AG04450 (cell line): Measurements from ENCODE around the gene INSL6. TPM values are rescaled to one million over a fixed set of nuclear protein-coding genes. Genes with fewer than 3 reads are reported as not detected.
"Not testable (repeated sequence)": the region's sequence is repeated elsewhere in the genome, so short reads cannot be mapped to it uniquely, and the experiment has no call there.

Source experiments
- CTCF ChIA-PET: fragments of 300-600, 350-600 bp; formaldehyde crosslinking; extraction: SDS; loops from one replicate; lab custom pipeline; 2022; ENCODE audit warnings: antibody characterized with exemption, inconsistent platforms; lab: Charles Lee
- POLR2A ChIA-PET: fragments of 350-600 bp; formaldehyde crosslinking; extraction: SDS; loops from one replicate; lab custom pipeline; 2021; ENCODE audit warnings: antibody characterized with exemption, inconsistent platforms; lab: Yijun Ruan, JAX
- DNase-seq: peaks from one replicate; pipeline ENCODE4 v3.0.0-alpha.2; 2011; ENCODE audit warnings: low read depth, low spot score
- H3K27ac ChIP-seq: one replicate; pipeline ENCODE4 v1.5.1; 2012; ENCODE audit warnings: low read depth, low read length, control low read depth
- H3K27me3 ChIP-seq: one replicate; pipeline ENCODE4 v1.6.0; 2012; ENCODE audit warnings: low read length; ENCODE audit not compliant: control insufficient read depth, insufficient read depth
- H3K4me3 ChIP-seq: 2 replicates; pipeline ENCODE4 v1.5.1; 2011; ENCODE audit warnings: mild to moderate bottlenecking, low read depth, low read length, control low read depth
- H3K9me3 ChIP-seq: 2 replicates; pipeline ENCODE4 v1.5.1; 2012; ENCODE audit warnings: low read length; ENCODE audit not compliant: control insufficient read depth, insufficient read depth
- polyA plus RNA-seq: library from polyadenylated mRNA; depleted of rRNA; stranded (reverse); fragments of >200 nt; gene quantifications from 2 replicates; pipeline ENCODE4 v1.2.3, GENCODE V29; 2011
- TF ChIP-seq, protein P1 (sequence below): IDR thresholded peaks from 2 replicates; pipeline ENCODE4 v1.5.1; 2011; ENCODE audit warnings: low read depth, low read length, control low read depth, inconsistent platforms

The INSL6 gene
- polyA plus RNA-seq, 1 experiment, result not detected

DNA sequence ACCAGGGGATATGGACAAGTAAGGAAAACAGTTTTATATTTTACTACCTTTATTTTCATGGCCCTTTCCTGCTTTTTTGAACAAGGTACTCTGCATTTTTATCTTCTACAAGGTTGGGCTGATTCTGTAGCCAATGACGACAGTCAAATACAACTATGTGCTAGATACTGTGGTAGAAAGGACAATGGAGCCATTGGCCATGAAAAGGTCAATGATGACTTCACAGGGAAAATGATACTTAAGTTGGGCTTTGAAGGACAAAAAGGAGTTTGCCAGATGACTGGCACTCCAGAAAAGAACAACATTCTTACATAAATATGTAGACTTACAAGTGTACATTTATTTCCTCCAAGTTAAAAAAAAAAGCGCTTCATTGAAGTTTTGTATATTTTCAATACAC lies 663 bp downstream of the INSL6 start:
- H3K27ac ChIP-seq, result no peak overlapping the region
- H3K27me3 ChIP-seq, result no peaks in the 10 kb centered on the region
- no peak overlapping the region for H3K4me3 ChIP-seq
- TF ChIP-seq, protein P1, sequence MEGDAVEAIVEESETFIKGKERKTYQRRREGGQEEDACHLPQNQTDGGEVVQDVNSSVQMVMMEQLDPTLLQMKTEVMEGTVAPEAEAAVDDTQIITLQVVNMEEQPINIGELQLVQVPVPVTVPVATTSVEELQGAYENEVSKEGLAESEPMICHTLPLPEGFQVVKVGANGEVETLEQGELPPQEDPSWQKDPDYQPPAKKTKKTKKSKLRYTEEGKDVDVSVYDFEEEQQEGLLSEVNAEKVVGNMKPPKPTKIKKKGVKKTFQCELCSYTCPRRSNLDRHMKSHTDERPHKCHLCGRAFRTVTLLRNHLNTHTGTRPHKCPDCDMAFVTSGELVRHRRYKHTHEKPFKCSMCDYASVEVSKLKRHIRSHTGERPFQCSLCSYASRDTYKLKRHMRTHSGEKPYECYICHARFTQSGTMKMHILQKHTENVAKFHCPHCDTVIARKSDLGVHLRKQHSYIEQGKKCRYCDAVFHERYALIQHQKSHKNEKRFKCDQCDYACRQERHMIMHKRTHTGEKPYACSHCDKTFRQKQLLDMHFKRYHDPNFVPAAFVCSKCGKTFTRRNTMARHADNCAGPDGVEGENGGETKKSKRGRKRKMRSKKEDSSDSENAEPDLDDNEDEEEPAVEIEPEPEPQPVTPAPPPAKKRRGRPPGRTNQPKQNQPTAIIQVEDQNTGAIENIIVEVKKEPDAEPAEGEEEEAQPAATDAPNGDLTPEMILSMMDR, result no peak
- POLR2A ChIA-PET, result no interaction called here
- H3K9me3 ChIP-seq, result no peaks in the 10 kb centered on the region; the same call in 1 of the 2 replicates
- DNase-seq, result no peak
- CTCF ChIA-PET, result interaction anchor here (0.6 to 7.2 kb wide), 3 partner anchors 54 to 413 kb away, joined by 3 to 109 read pairs (median 90); no protein-coding TSS in a partner anchor

DNA sequence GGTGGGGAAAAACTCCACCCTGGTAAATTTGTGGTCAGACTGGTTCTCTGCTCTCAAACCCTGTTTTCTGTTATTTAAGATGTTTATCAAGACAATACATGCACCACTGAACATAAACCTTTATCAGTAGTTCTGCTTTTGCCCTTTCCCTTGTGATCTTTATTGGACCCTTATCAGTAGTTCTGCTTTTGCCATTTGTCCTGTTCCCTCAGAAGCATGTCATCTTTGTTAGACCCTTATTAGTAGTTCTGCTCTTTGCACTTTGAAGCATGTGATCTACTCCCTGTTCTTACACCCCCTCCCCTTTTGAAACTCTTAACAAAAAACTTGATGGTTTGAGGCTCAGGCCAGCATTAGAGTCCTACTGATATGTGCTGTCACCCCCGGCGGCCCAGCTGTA lies 4.8 kb downstream of the INSL6 start:
- H3K4me3 ChIP-seq, POLR2A ChIA-PET, H3K27me3 ChIP-seq, DNase-seq, H3K9me3 ChIP-seq, H3K27ac ChIP-seq: not testable (repeated sequence)
- CTCF ChIA-PET, result interaction anchor here (0.8 kb wide), 1 partner anchor 410 kb away, joined by 3 read pairs; no protein-coding TSS in a partner anchor

DNA sequence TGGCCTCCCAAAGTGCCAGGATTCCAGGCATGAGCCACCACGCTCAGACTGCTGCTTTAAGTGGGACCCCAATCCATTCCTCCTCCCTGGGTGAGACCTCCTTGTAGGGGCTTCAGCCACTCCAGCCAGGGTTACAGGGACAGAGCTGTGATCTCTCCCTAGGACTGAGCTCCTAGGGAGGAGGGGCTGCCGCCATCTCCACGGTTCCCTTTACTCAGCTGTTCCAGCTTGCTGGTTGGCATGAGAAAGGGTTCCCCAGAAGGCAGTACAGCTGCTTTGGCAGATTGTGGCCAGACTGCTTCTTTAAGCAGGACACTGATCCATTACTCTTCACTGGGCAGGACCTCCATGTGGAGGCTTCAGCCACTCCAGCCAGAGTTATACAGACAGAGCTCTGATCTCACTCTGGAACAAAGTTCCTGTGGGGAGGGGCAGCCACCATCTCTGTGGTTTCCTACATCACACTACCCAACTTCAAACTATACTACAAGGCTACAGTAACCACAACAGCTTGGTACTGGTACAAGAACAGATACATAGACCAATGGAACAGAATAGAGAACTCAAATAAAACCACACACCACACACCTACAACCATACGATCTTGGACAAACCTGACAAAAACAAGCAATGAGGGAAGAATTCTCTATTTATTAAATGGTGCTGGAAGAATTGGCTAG lies 7.2 kb downstream of the INSL6 start:
- no peaks in the 10 kb centered on the region; the same call in 1 of the 2 replicates for H3K9me3 ChIP-seq
- no peak overlapping the region for H3K27ac ChIP-seq
- POLR2A ChIA-PET, result no interaction called here
- CTCF ChIA-PET, result interaction anchor here (0.9 to 1.2 kb wide), 4 partner anchors 8 to 423 kb away, joined by 3 to 4 read pairs (median 3); no protein-coding TSS in a partner anchor
- no peak for DNase-seq
- TF ChIP-seq, protein P1, result no peak
- peaks cover 3% of the 10 kb centered on the region for H3K27me3 ChIP-seq
- no peak overlapping the region for H3K4me3 ChIP-seq

DNA sequence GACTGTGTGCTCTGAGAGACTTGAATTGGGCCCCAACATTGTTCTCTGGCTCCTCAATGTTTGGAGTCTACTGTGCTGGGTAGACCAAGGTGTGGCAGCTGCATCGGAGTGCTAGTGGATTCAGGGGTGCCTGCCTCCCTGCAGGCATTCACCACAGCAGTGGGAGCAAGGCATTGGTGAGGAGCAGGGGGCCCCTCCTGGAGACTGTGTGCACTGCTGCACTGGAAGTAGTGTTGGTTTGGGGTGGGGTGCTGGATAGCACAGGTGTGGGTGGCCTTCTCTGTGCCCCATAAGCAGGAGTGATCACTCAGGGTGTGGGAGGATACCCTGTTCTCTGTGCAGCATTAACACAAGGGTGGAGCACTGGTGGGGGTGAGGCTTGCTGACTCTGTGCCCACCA lies 39.2 kb downstream of the INSL6 start:
- TF ChIP-seq, protein P1, result no peak
- no peak for DNase-seq
- Histone ChIP-seq H3K9me3 (no peaks in the 10 kb centered on the region; the same call in 1 of the 2 replicates), H3K4me3 (no peak overlapping the region), H3K27ac (no peak overlapping the region), H3K27me3 (no peaks in the 10 kb centered on the region)
- ChIA-PET CTCF (no interaction called here), POLR2A (no interaction called here)

DNA sequence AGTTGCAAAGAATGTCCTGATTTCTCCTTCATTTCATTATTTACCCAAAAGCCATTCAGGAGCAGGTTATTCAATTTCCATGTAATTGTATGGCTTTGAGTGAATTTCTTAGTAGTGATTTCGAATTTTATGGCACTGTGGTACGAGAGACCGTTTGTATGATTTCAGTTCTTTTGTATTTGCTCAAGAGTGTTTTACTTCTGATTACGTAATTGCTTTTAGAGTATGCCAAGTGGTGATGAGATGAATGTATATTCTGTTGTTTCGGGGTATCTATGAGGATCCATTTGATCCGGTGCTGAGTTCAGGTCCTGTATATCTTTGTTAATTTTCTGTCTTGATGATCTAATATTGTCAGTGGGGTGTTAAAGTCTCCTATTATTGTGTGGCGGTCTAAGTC lies 41.2 kb downstream of the INSL6 start:
- POLR2A ChIA-PET, result no interaction called here
- Histone ChIP-seq H3K27ac (no peak overlapping the region), H3K9me3 (no peaks in the 10 kb centered on the region; the same call in 1 of the 2 replicates), H3K4me3 (no peak overlapping the region), H3K27me3 (no peaks in the 10 kb centered on the region)
- no peak for DNase-seq
- TF ChIP-seq, protein P1, result no peak
- CTCF ChIA-PET, result interaction anchor here (1.2 to 1.8 kb wide), 2 partner anchors 382 to 446 kb away, joined by 4 read pairs; no protein-coding TSS in a partner anchor
